Erythroblast (primary cell): ENCODE data around the gene DENND11.

ENCODE experiments used
- GATA1 ChIP-seq: IDR thresholded peaks from 2 replicates; pipeline ENCODE4 v1.6.1; 2011; ENCODE audit warnings: low read depth, mild to moderate bottlenecking, control low read depth, low read length, moderate library complexity
- POLR2A ChIP-seq: IDR thresholded peaks from 2 replicates; pipeline ENCODE4 v1.6.1; 2011; ENCODE audit warnings: mild to moderate bottlenecking, low read length

DNA sequence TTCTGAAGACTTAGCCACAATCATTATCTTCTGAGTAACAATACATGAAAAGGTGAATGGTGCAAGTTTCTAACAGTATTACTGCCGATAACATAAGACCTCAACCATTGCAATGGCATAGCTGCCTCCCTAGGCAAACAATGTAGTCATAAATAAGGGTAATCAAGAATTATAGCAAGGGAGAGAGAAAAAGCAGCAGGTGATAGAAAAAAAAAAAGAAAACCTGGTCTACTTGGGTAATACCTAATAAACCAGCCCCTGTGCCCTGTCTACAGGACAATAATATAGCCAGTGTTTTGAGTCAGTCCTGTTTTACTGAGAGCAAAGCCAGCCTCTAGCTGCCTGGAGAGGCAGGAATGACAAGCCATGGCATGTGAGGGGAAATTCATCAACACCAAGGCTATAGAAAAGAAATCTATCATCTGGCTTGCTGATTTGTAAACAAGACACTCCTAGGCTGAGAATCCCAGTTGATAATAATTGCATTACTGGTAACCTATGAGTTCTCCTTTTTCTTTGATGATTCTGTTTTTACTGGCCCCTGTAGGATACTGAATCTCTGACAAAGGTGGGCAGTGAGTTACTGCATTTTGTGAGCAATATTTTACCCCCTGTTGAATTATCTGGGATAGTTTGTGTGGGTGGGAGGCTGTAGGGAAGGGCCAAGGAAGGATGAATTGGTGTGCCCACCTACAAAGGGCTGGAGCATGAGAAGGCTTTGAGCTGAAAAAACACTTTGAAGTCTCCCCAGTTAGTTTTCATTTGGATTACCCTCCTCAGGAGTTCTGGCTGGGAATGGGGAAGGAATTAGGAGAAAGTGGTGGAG, 4.5 kb upstream of the DENND11 start:
- TF ChIP-seq POLR2A = no peak
- TF ChIP-seq GATA1 = no peak
